Left lung (tissue), 10 donors: ENCODE results near the gene RABGAP1L. TPM values are rescaled to one million over a fixed set of nuclear protein-coding genes. Genes with fewer than 3 reads are reported as not detected.
A peak's percentile ranks its signal among the peaks of the same experiment; 100 is the strongest.

ENCODE experiments used
- ATAC-seq: fragments of 200-7000 bp; cut with Tn5 transposase; one replicate; pipeline ENCODE4 v1.9.1; 2020; ENCODE audit warnings: moderate library complexity
- DNase-seq, 4 donors: peaks; one replicate each; pipeline ENCODE4 v3.0.0-alpha.2; 2013 to 2020
- H3K27ac ChIP-seq, 2 donors: fragments of 200-600 bp; sonication (generic) in 1 of 2; one replicate each; pipeline versions ENCODE4 v1.5.0 to v1.8.0; 2020 to 2021
- H3K27me3 ChIP-seq, 2 donors: fragments of 200-600 bp; sonication (generic) in 1 of 2; one replicate each; pipeline versions ENCODE4 v1.5.0 to v1.8.0; 2020 to 2021
- H3K36me3 ChIP-seq, 2 donors: fragments of 200-600 bp; sonication (generic) in 1 of 2; one replicate each; pipeline versions ENCODE4 v1.5.0 to v1.8.0; 2020 to 2021
- H3K4me1 ChIP-seq, 2 donors: fragments of 200-600 bp; one replicate each; pipeline ENCODE4 v1.8.0; 2021
- H3K4me3 ChIP-seq, 2 donors: fragments of 200-600 bp; sonication (generic) in 1 of 2; one replicate each; pipeline versions ENCODE4 v1.5.0 to v1.8.0; 2020 to 2021; ENCODE audit warnings: mild to moderate bottlenecking in 1 of 2
- H3K9me3 ChIP-seq, 2 donors: fragments of 200-600 bp; sonication (generic) in 1 of 2; one replicate each; pipeline versions ENCODE4 v1.5.0 to v1.8.0; 2020 to 2021
- CTCF ChIP-seq, 2 donors: fragments of 200-600 bp; sonication (generic) in 1 of 2; IDR thresholded peaks; one replicate each; pipeline versions ENCODE4 v1.5.0 to v1.8.0; 2021; ENCODE audit warnings: antibody characterized with exemption in 2 of 2
- intact Hi-C, 2 donors: fragments of 100-400 bp; cut with DNase I; formaldehyde crosslinking; loops; one replicate each; pipeline versions ENCODE4 v1.11.2 to v1.14.2; 2022
- polyA plus RNA-seq, 6 donors: library from polyadenylated mRNA; unstranded; fragments of 120-200 nt; gene quantifications; one replicate each; pipeline ENCODE4 v1.2.1, GENCODE V29; 2013; ENCODE audit not compliant: insufficient read length in 6 of 6
- total RNA-seq, 2 donors: library from RNA; stranded (reverse); fragmentation: NEBNext Ultra II Directional; extraction: Animal tissue kit (Norgen Biotek cat#: 25700); gene quantifications; one replicate each; pipeline ENCODE4 v1.2.1, GENCODE V29; 2021
- donor health status: DM: no; HTN: yes; CAD: no.
- donor health status: DM: no; HTN: no; CAD: no.

RABGAP1L gene
- total and polyA plus RNA-seq, 8 donors: 40.3 to 67.3 (median 51.4) TPM

DNA sequence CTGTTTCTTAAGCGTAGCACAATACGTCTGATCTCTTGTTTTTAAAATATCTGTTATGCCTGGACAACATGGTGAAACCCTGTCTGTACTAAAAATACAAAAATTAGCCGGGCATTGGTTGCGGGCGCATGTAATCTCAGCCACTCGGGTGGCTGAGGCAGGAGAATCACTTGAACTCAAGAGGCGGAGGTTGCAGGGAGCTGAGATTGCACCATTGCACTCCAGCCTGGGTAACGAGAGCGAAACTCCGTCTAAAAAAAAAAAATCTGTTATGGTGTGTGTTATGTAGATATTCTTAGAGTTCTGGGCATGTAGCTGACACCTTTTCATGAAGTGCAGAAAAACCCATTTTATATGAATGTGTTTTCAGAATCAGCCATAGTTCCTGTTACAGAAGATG is 38.2 kb downstream of the RABGAP1L start:
- Histone ChIP-seq H3K36me3 (no peaks in the 10 kb centered on the region), H3K4me3 (no peak overlapping the region), H3K4me1 (no peaks in the 10 kb centered on the region), H3K9me3 (no peaks in the 10 kb centered on the region), H3K27me3 (no peaks in the 10 kb centered on the region), H3K27ac (peak overlapping the region in 1 of 2 donors; percentile 15)
- peak; percentile 86 for ATAC-seq
- intact Hi-C loops: no loop called here
- TF ChIP-seq CTCF (IDR thresholded peaks at IDR 0.05): no peak
- peak in 1 of 4 donors; percentile 43 for DNase-seq

GRCh38 chr1:174198202-174198601 is 38.9 kb downstream of the RABGAP1L start:
- intact Hi-C loops: no loop called here
- Histone ChIP-seq H3K27me3 (no peaks in the 10 kb centered on the region), H3K4me1 (no peaks in the 10 kb centered on the region), H3K36me3 (no peaks in the 10 kb centered on the region), H3K27ac (peak overlapping the region in 1 of 2 donors; percentile 15), H3K4me3 (no peak overlapping the region), H3K9me3 (no peaks in the 10 kb centered on the region)
- DNase-seq (no peak), ATAC-seq (no peak)
- no peak for TF ChIP-seq CTCF (IDR thresholded peaks at IDR 0.05)

GRCh38 chr1:174200746-174201145 is 41.4 kb downstream of the RABGAP1L start:
- no peak for TF ChIP-seq CTCF (IDR thresholded peaks at IDR 0.05)
- no peaks in the 10 kb centered on the region for H3K36me3 ChIP-seq
- no peak for DNase-seq
- no peaks in the 10 kb centered on the region for H3K9me3 ChIP-seq
- ATAC-seq: no peak
- H3K4me3 ChIP-seq: no peak overlapping the region
- H3K27me3 ChIP-seq: no peaks in the 10 kb centered on the region
- no peaks in the 10 kb centered on the region for H3K4me1 ChIP-seq
- intact Hi-C loops: no loop called here
- no peak overlapping the region for H3K27ac ChIP-seq

DNA sequence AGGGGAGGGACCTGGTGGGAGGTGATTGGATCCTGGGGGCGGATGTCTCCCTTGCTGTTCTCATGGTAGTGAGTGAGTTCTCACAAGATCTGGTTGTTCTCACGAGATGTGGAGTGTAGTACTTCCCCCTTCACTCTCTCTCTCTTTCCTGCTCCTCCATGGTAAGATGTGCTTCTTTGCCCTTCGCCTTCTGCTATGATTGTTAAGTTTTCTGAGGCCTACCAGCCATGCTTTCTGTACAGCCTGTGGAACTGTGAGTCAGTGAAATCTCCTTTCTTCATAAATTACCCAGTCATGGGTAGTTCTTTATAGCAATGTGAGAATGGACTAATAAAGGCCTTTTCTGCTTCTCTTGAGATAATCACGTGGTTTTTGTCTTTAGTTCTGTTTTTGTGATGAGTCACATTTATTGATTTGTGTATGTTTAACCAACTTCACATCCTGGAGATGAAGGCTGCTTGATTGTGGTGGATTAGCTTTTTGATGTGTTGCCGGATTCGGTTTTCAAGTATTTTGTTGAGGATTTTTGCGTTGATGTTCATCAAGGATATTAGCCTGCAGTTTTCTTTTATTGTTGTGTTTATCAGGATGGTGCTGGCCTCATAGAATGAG is 45.5 kb downstream of the RABGAP1L start:
- Histone ChIP-seq H3K4me1 (peaks cover 0 to 6% of the 10 kb centered on the region in 2 donors), H3K27me3 (no peaks in the 10 kb centered on the region), H3K36me3 (no peaks in the 10 kb centered on the region), H3K4me3 (no peak overlapping the region), H3K9me3 (no peaks in the 10 kb centered on the region), H3K27ac (no peak overlapping the region)
- ATAC-seq (no peak), DNase-seq (no peak)
- intact Hi-C loops: no loop called here
- no peak for TF ChIP-seq CTCF (IDR thresholded peaks at IDR 0.05)

GRCh38 chr1:174206148-174206836 is 47.0 kb downstream of the RABGAP1L start:
- Histone ChIP-seq H3K36me3 (no peaks in the 10 kb centered on the region), H3K27ac (no peak overlapping the region), H3K4me1 (peaks cover 0 to 6% of the 10 kb centered on the region in 2 donors), H3K27me3 (no peaks in the 10 kb centered on the region), H3K9me3 (no peaks in the 10 kb centered on the region), H3K4me3 (no peak overlapping the region)
- no peak for ATAC-seq
- TF ChIP-seq CTCF (IDR thresholded peaks at IDR 0.05): no peak
- intact Hi-C loops: no loop called here
- no peak for DNase-seq
